ENCODE measurements around the gene KRTAP2-4. TPM values are rescaled to one million over a fixed set of nuclear protein-coding genes. Genes with fewer than 3 reads are reported as not detected.

Gene KRTAP2-4
- polyA plus RNA-seq, 1 donor (not counting 4 experiments of a cell fraction or from before 2014, with no cell fraction given) = not detected

DNA sequence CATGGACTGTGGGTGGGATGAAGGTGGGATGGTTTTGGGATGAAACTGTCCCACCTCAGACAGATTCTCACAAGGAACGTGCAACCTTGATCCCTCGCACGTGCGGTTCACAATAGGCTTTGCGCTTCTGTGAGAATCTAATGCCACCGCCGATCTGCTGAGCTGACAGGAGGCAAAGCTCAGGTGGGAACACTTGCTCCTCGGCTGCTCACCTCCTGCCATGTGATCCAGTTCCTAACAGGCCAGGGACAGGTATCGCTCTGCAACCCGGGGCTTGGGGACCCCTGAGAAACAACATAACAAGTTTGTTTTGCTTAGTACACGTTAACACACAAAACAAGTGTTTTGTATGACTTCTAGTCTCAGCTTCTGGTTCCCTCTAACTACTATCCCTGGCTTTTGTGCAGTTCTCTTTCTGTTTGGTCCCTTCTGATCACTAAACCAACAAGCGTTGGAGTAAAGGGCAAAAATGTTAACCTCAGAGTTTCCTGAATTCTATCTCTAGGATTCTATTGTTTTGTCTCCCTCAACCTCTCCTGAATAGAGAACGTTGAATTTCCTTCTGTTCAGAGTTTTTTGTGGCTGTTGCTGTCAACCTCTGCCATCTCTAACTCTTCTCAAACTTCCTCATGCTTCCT is 49.0 kb downstream of the KRTAP2-4 start:
- dilution Hi-C loops (cut with MboI; ENCODE audit: extremely low pct_ligation_motif_present, low sequenced_read_pairs) = no loop called here
- TF ChIP-seq EZH2 (IDR thresholded peaks at IDR 0.05; ENCODE audit: low read length) = no peak
- TF ChIP-seq, protein P1, sequence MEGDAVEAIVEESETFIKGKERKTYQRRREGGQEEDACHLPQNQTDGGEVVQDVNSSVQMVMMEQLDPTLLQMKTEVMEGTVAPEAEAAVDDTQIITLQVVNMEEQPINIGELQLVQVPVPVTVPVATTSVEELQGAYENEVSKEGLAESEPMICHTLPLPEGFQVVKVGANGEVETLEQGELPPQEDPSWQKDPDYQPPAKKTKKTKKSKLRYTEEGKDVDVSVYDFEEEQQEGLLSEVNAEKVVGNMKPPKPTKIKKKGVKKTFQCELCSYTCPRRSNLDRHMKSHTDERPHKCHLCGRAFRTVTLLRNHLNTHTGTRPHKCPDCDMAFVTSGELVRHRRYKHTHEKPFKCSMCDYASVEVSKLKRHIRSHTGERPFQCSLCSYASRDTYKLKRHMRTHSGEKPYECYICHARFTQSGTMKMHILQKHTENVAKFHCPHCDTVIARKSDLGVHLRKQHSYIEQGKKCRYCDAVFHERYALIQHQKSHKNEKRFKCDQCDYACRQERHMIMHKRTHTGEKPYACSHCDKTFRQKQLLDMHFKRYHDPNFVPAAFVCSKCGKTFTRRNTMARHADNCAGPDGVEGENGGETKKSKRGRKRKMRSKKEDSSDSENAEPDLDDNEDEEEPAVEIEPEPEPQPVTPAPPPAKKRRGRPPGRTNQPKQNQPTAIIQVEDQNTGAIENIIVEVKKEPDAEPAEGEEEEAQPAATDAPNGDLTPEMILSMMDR (optimal IDR thresholded peaks at IDR 0.05 in 1 of 3, IDR thresholded peaks at IDR 0.05 in 1 of 3, conservative IDR thresholded peaks at IDR 0.05 in 1 of 3; ENCODE audit: extremely low read depth in 1 of 3, insufficient read depth in 2 of 3, low read length in 3 of 3) = no peak
- no peak for FAIRE-seq

DNA sequence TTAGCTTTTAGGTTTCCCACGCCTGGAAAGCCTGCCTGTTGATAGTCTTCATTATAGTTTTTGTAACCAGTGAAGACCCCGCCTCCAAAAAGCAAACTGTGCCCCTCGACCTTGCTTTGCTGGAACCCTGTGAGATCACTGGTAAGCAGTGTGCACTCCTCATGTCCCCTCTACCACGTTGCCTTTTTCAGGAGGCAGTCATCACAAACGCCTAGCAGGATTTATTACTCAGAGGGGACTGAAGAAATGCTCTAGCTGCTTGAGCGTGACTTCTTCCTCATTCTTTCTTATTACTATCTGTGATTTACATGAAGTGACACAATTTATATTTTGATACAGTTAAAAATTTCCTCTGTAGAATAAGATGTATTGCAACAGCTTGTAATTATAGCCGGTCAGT is 50.2 kb downstream of the KRTAP2-4 start:
- Histone ChIP-seq H3K79me2 (ENCODE audit: control insufficient read depth, insufficient read depth, low read length) (no peaks in the 10 kb centered on the region), H4K20me1 (ENCODE audit: control insufficient read depth, extremely low read depth, insufficient read depth, low read length) (no peaks in the 10 kb centered on the region), H3K9ac (ENCODE audit: control insufficient read depth, extremely low read depth, insufficient read depth, low read length) (no peak overlapping the region), H3K27me3 (ENCODE audit: control insufficient read depth, extremely low read depth, insufficient read depth, low read length) (no peaks in the 10 kb centered on the region), H3K4me1 (ENCODE audit: control insufficient read depth, extremely low read depth, insufficient read depth, low read length) (no peaks in the 10 kb centered on the region), H3K36me3 (ENCODE audit: control insufficient read depth in 2 of 2, extremely low read depth in 1 of 2, insufficient read depth in 2 of 2, low read length in 2 of 2) (no peaks in the 10 kb centered on the region), H2AFZ (ENCODE audit: control insufficient read depth, low read length) (no peak overlapping the region), H3K9me3 (ENCODE audit: control insufficient read depth, low read depth, low read length) (no peaks in the 10 kb centered on the region), H3K4me3 (ENCODE audit: control insufficient read depth in 2 of 3, extremely low read depth in 1 of 3, insufficient read depth in 2 of 3, low read depth in 1 of 3, low read length in 3 of 3) (no peak overlapping the region), H3K9me1 (ENCODE audit: control insufficient read depth, extremely low read depth, insufficient read depth, low read length) (no peaks in the 10 kb centered on the region), H3K27ac (ENCODE audit: control insufficient read depth, insufficient read depth, low read length) (no peak overlapping the region), H3K4me2 (ENCODE audit: control insufficient read depth, extremely low read depth, insufficient read depth, low read depth, low read length) (no peak overlapping the region)
- TF ChIP-seq, protein P1 (optimal IDR thresholded peaks at IDR 0.05 in 1 of 3, IDR thresholded peaks at IDR 0.05 in 1 of 3, conservative IDR thresholded peaks at IDR 0.05 in 1 of 3; ENCODE audit: extremely low read depth in 1 of 3, insufficient read depth in 2 of 3, low read length in 3 of 3) = no peak
- TF ChIP-seq EZH2 (IDR thresholded peaks at IDR 0.05; ENCODE audit: low read length) = no peak
- dilution Hi-C loops (cut with MboI; ENCODE audit: extremely low pct_ligation_motif_present, low sequenced_read_pairs) = no loop called here
- DNase-seq (ENCODE audit: low read depth, low spot score) (no peak), FAIRE-seq (no peak)

More for the DNA sequence above, 49.0 kb downstream of the KRTAP2-4 start:
- Histone ChIP-seq H3K36me3 (ENCODE audit: control insufficient read depth in 2 of 2, extremely low read depth in 1 of 2, insufficient read depth in 2 of 2, low read length in 2 of 2) (no peaks in the 10 kb centered on the region), H3K9me1 (ENCODE audit: control insufficient read depth, extremely low read depth, insufficient read depth, low read length) (no peaks in the 10 kb centered on the region), H3K79me2 (ENCODE audit: control insufficient read depth, insufficient read depth, low read length) (no peaks in the 10 kb centered on the region), H3K4me1 (ENCODE audit: control insufficient read depth, extremely low read depth, insufficient read depth, low read length) (no peaks in the 10 kb centered on the region), H3K9ac (ENCODE audit: control insufficient read depth, extremely low read depth, insufficient read depth, low read length) (no peak overlapping the region), H3K27ac (ENCODE audit: control insufficient read depth, insufficient read depth, low read length) (no peak overlapping the region), H3K9me3 (ENCODE audit: control insufficient read depth, low read depth, low read length) (no peaks in the 10 kb centered on the region), H3K4me3 (ENCODE audit: control insufficient read depth in 2 of 3, extremely low read depth in 1 of 3, insufficient read depth in 2 of 3, low read depth in 1 of 3, low read length in 3 of 3) (no peak overlapping the region), H2AFZ (ENCODE audit: control insufficient read depth, low read length) (no peak overlapping the region), H3K4me2 (ENCODE audit: control insufficient read depth, extremely low read depth, insufficient read depth, low read depth, low read length) (no peak overlapping the region), H3K27me3 (ENCODE audit: control insufficient read depth, extremely low read depth, insufficient read depth, low read length) (no peaks in the 10 kb centered on the region), H4K20me1 (ENCODE audit: control insufficient read depth, extremely low read depth, insufficient read depth, low read length) (no peaks in the 10 kb centered on the region)
- no peak for DNase-seq (ENCODE audit: low read depth, low spot score)

Other genes starting within 250 kb of the KRTAP2-4 start
- gene KRT10, start 243.3 kb downstream of the KRTAP2-4 start, polyA plus RNA-seq = 27.2 to 67.9 TPM (median 66.2 TPM) in 3 replicates
- gene KRT12, start 198.7 kb downstream of the KRTAP2-4 start, polyA plus RNA-seq = not detected in 3 replicates
- not detected in 3 replicates for gene KRT20, start 180.6 kb downstream of the KRTAP2-4 start, polyA plus RNA-seq
- 8.2 to 14.4 TPM (median 9.3 TPM) in 3 replicates for gene KRT23, start 128.2 kb downstream of the KRTAP2-4 start, polyA plus RNA-seq
- gene KRT39, start 98.9 kb downstream of the KRTAP2-4 start, polyA plus RNA-seq = 0.05 TPM in 1 of 3 replicates, not detected in the others
- gene KRT40, start 81.6 kb downstream of the KRTAP2-4 start, polyA plus RNA-seq = 0.03 TPM in 2 of 3 replicates, not detected in the other
- gene KRTAP3-3, start 71.7 kb downstream of the KRTAP2-4 start, polyA plus RNA-seq = not detected in 3 replicates
- gene KRTAP3-2, start 66.0 kb downstream of the KRTAP2-4 start, polyA plus RNA-seq = not detected in 3 replicates
- gene KRTAP3-1, start 56.8 kb downstream of the KRTAP2-4 start, polyA plus RNA-seq = not detected in 3 replicates
- 0.05 to 0.23 TPM (median 0.08 TPM) in 3 replicates for gene KRTAP1-5, start 38.7 kb downstream of the KRTAP2-4 start, polyA plus RNA-seq
- not detected in 3 replicates for gene KRTAP1-4, start 35.7 kb downstream of the KRTAP2-4 start, polyA plus RNA-seq
- not detected in 3 replicates for gene KRTAP1-3, start 31.0 kb downstream of the KRTAP2-4 start, polyA plus RNA-seq
- gene KRTAP1-1, start 24.4 kb downstream of the KRTAP2-4 start, polyA plus RNA-seq = 0.07 to 0.13 TPM in 2 of 3 replicates, not detected in the other
- gene KRTAP2-1, start 18.6 kb downstream of the KRTAP2-4 start, polyA plus RNA-seq = not detected in 3 replicates
- gene KRTAP2-2, start 10.6 kb downstream of the KRTAP2-4 start, polyA plus RNA-seq = not detected in 3 replicates
- 8.4 to 21.3 TPM (median 9.0 TPM) in 3 replicates for gene KRTAP2-3, start 5.8 kb downstream of the KRTAP2-4 start, polyA plus RNA-seq
- gene KRTAP4-7, start 18.3 kb upstream of the KRTAP2-4 start, polyA plus RNA-seq = not detected in 3 replicates
- gene KRTAP4-8, start 32.3 kb upstream of the KRTAP2-4 start, polyA plus RNA-seq = not detected in 3 replicates
- gene KRTAP4-16, start 36.3 kb upstream of the KRTAP2-4 start, polyA plus RNA-seq = not detected in 3 replicates
- not detected in 3 replicates for gene KRTAP4-9, start 39.5 kb upstream of the KRTAP2-4 start, polyA plus RNA-seq
- not detected in 3 replicates for gene KRTAP4-11, start 52.5 kb upstream of the KRTAP2-4 start, polyA plus RNA-seq
- not detected in 3 replicates for gene KRTAP4-12, start 58.3 kb upstream of the KRTAP2-4 start, polyA plus RNA-seq
- not detected in 3 replicates for gene KRTAP4-6, start 74.7 kb upstream of the KRTAP2-4 start, polyA plus RNA-seq
- gene KRTAP4-5, start 83.9 kb upstream of the KRTAP2-4 start, polyA plus RNA-seq = not detected in 3 replicates
- gene KRTAP4-4, start 94.9 kb upstream of the KRTAP2-4 start, polyA plus RNA-seq = not detected in 3 replicates
- gene KRTAP4-3, start 102.3 kb upstream of the KRTAP2-4 start, polyA plus RNA-seq = not detected in 3 replicates
- gene KRTAP4-2, start 112.3 kb upstream of the KRTAP2-4 start, polyA plus RNA-seq = not detected in 3 replicates
- gene KRTAP4-1, start 119.0 kb upstream of the KRTAP2-4 start, polyA plus RNA-seq = not detected in 3 replicates
- gene KRTAP9-1, start 124.0 kb upstream of the KRTAP2-4 start, polyA plus RNA-seq = not detected in 3 replicates
- not detected in 3 replicates for gene KRTAP9-2, start 160.8 kb upstream of the KRTAP2-4 start, polyA plus RNA-seq
- gene KRTAP9-3, start 166.6 kb upstream of the KRTAP2-4 start, polyA plus RNA-seq = not detected in 3 replicates
- gene KRTAP9-8, start 172.1 kb upstream of the KRTAP2-4 start, polyA plus RNA-seq = not detected in 3 replicates
- not detected in 3 replicates for gene KRTAP9-4, start 183.8 kb upstream of the KRTAP2-4 start, polyA plus RNA-seq
- not detected in 3 replicates for gene KRTAP9-9, start 189.5 kb upstream of the KRTAP2-4 start, polyA plus RNA-seq
- not detected in 3 replicates for gene KRTAP9-6, start 199.5 kb upstream of the KRTAP2-4 start, polyA plus RNA-seq
- not detected in 3 replicates for gene KRTAP9-7, start 209.8 kb upstream of the KRTAP2-4 start, polyA plus RNA-seq
- not detected in 3 replicates for gene KRTAP29-1, start 237.0 kb upstream of the KRTAP2-4 start, polyA plus RNA-seq
- not detected in 3 replicates for gene KRTAP16-1, start 243.4 kb upstream of the KRTAP2-4 start, polyA plus RNA-seq
- not detected in 3 replicates for gene KRTAP17-1, start 249.8 kb upstream of the KRTAP2-4 start, polyA plus RNA-seq

All from keratinocyte (primary cell).